Stimulated activated CD8-positive, alpha-beta memory T cell treated with anti-CD3 and anti-CD28 coated beads, Interleukin-7, amount 100 ng/mL, for 48 hours (primary cell): ENCODE measurements around the gene CHRNA4.
"Not testable (repeated sequence)": the region's sequence is repeated elsewhere in the genome, so short reads cannot be mapped to it uniquely, and the experiment has no call there.

Experiments used
- DNase-seq, 2 donors: peaks; one replicate each; pipeline ENCODE4 v3.0.0-alpha.2; 2020; ENCODE audit warnings: low read depth in 1 of 2; ENCODE audit errors: extremely low read depth in 1 of 2

CHRNA4 gene

DNA sequence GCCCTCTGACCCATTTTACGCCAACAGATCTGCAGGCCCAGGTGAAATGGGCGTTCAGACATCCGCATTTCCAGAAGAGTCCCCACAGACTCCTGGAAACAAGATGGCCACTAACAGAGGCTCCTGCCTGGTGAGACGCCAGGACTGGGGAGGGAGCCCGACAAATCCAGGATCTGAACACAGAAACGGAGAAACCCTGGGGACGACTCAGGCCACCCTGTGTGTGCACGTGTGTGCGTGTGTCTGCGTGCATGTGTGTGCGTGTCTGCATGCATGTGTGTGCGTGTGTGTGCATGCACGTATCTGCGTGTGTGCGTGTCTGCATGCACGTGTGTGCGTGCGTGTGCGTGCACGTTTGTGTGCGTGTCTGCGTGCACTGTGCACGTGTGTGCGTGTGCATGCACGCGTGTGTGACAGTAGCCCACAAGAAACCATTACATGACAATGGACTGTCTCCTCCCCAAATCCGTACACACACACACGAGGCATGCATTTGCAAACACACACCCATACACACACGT is 24.9 kb downstream of the CHRNA4 start:
- DNase-seq = no peak

GRCh38 chr20:63335711-63336110 is 25.4 kb downstream of the CHRNA4 start:
- no peak for DNase-seq

DNA sequence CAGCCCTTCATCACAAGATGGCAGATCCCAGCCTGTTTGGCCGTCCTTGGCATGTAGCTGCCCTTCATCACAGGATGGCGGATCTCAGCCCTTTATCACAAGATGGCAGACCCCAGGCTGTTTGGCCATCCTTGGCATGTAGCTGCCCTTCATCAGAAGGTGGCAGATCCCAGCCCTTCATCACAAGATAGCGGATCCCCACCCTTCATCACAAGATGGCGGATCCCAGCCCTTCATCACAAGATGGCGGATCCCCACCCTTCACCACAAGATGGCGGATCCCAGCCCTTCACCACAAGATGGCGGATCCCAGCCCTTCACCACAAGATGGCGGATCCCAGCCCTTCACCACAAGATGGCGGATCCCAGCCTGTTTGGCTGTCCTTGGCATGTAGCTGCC is 26.1 kb downstream of the CHRNA4 start:
- not testable (repeated sequence) for DNase-seq

GRCh38 chr20:63334356-63334755 is 26.8 kb downstream of the CHRNA4 start:
- no peak for DNase-seq

DNA sequence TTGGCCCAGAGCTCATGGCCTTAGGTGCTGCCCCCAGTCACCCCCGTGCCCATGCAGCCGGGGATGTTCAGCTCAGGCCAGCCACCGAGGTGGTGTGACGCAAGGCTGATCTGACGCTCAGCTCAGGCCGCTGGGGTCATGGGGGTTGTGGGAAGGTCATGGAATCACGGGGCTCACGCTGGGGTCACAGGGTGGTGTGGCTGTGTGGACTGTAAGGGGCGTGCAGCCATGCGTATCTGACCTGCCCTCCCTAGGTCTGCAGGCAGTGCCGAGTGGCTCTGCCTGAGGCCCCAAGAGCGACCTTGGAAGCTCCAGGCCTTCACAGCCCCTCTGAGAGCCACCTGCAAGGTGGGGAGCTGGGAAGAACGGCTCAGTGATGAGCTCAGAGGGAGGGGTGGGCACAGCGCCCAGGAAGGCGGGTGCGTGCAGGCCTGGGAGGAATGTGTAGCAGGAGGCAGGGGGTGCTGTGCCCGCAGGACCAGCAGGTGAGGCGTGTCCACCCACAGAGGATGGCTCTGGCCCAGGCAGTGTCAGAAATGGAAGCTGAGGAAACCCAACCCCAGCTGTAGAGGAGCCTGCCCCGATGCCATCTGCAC is 27.8 kb downstream of the CHRNA4 start:
- DNase-seq = no peak

GRCh38 chr20:63332488-63333240 is 28.5 kb downstream of the CHRNA4 start:
- DNase-seq = no peak

DNA sequence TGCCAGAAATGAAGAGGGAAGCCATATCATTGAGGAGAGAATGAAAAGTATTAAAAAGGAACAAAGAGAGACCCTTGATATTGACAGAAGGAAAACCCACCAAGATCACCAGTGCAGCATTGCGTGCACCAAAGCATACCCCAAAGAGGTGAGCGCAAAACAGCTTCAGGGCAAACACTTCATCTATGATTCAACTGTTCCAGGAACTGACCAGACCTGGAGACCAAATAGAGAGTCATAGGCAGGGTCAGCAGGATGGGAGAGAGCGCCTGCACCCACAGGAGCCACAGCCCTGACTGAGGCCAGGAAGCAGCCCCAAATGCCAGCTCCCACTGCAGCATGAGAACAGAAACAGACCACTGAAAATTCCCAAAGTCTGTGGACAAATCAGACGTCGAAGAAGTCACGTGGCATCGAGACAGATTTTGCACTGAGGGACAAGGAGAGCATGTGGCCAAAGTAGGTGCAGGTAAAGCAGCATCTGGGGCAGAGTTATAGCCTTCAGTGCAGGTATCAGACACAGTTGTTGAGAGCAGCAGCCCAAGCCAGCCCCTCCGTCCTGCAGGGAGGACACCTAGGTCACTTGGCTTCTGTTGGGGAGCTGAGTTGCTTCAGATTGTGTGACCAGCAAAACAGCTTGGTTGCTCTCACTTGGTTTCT is 29.3 kb downstream of the CHRNA4 start:
- no peak for DNase-seq

DNA sequence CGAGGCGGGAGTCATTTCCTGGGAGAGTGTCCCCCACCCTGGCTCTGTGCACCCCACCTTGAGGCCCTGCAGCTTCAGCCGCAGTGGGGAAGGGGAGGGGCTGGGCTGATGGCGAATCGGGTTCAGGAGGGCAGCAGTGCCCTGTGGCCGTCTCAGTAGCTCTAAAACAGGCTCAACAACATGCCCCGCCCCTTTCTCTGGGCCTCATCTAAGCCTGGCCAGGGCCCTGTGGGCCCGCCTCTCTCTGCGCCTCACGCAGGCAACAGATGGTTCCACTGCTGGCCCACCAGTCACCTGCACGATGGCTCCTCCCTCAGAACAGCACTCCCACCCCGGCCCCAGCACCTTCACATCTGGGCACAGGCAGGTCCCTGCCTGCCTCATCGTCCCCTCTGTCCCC is 30.2 kb downstream of the CHRNA4 start:
- no peak for DNase-seq

GRCh38 chr20:63330084-63330760 is 30.9 kb downstream of the CHRNA4 start:
- no peak for DNase-seq

DNA sequence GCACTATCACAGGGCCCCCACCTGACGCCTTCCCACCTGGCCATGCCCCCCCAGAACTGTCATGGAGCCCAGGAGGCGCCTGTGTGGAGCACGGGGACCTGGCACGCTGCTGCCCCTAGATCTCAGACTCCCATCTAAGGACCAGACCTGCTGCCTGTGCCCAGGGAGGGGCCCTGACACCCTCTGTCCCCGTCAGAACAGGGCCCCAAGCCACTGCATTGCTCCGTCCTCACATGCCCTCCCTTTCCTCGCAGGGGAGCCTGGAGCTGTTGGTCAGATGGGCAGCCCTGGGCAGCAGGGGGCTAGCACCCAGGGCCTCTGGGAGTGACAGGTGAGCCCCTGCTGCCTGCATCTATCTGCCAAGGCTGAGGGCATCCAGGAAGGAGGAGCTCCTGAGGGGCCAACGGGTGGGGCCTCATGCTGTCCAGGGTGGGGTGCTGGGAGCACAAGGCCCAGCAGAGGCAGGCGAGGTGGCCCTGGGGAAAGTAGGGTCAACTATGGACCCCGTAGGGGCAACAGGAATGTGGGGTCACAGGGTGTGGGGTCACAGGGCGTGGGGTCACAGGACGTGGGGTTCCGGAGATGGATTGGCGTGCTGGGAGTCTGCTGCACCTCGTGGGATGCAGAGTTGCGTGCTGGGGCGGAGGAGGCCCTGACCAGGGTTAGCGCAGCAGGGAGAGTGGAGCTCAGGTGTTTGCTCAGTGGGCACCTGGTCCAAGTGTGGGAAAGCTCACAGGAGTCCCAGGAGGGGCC is 31.6 kb downstream of the CHRNA4 start:
- no peak for DNase-seq

- DNase-seq = no peak
Measured at GRCh38 chr20:63328718-63329275, 32.4 kb downstream of the CHRNA4 start.

DNA sequence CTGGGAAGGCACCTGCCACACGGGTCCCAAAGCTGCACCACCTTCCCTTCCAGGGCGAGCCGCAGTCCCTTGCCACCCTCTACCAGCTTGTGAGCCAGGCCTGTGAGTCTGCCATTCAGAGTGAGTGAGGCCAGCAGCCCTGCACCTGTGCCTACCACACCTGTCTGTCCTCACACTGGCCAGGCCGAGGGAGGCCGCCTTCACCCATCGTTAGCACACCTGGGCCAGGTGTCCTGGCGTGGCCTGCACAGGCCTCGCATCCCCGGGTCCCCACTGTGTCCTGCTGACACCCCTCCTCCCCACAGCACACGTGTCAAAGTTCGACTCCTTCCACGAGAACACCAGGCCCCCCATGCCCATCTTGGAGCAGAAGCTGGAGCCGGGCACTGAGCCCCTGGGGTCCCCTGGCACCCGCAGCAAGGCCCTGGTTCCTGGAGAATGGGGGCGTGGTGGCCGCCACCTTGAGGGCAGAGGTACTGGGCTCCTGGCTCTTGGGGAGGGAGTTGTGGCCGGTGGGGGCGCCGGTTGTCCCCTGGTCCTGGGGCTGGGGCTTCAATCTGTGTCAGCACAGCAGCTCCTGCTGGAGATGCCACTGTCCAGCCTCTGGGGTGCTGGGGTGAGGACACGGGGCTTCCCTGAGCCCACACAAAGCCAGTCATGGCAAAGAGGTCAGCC is 33.0 kb downstream of the CHRNA4 start:
- DNase-seq = no peak

DNA sequence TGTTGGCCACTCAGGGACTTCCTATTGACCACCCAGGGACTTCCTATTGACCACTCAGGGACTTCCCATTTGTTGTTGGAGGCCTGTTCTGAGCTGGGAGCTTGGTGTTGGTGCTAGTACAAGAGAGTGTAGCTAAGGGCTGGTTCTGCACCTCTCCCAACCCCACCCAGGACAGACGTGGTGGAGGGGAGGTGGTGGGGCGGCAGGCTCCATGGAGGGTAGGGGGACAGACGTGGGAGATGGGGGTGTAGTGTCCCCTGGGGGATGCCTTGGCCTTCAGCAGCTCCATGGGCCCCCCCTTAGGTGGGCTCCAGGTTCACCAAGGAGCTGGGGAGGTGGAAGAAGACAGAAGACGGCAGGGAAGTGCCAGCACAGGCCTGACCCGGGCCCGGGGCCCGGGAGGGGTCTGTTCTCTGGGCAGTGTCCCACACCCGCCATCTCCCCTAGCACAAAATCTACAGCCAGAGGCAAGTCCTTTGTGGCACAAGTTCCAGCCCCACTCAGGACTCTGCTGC is 33.9 kb downstream of the CHRNA4 start:
- no peak for DNase-seq

DNA sequence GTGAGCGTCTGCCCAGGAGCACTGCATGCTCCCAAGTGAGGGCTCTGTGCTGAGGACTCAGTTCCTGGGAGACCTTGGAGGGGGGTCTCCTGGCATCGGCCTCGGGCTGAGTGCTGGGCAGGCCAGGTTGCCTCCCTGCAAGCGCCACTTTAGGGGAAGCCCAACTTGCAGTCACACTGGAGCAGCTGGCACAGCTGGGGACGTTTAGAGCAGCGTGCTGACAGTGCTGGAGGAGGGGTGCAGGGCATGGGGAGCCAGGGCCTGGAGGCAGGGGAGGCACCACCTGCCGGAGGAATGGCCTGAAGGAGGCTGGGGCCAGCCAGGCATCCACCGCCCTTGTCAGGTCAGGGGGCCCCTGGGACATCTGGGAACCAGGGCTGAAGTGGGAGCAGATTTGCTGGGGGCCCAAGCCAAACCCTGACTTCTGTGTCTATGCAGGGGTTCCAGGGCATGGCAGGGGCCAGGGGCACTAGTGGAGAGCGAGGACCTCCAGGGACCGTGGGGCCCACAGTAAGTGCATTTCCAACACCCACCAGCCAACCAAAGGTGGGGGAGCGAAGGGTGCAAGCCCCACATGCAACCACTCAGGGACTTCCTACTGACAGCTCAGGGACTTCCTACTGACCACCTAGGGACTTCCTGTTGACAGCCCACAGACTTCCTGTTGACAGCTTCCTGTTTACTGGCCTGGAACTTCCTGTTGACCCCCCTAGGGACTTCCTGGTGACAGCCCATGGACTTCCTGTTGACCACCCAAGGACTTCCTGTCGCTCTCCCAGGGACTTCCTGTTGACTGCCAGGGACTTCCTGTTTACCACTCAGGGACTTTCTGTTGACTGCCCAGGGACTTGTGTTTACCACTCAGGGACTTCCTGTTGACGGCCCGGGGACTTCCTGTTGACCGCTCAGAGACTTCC is 34.6 kb downstream of the CHRNA4 start:
- no peak for DNase-seq

DNA sequence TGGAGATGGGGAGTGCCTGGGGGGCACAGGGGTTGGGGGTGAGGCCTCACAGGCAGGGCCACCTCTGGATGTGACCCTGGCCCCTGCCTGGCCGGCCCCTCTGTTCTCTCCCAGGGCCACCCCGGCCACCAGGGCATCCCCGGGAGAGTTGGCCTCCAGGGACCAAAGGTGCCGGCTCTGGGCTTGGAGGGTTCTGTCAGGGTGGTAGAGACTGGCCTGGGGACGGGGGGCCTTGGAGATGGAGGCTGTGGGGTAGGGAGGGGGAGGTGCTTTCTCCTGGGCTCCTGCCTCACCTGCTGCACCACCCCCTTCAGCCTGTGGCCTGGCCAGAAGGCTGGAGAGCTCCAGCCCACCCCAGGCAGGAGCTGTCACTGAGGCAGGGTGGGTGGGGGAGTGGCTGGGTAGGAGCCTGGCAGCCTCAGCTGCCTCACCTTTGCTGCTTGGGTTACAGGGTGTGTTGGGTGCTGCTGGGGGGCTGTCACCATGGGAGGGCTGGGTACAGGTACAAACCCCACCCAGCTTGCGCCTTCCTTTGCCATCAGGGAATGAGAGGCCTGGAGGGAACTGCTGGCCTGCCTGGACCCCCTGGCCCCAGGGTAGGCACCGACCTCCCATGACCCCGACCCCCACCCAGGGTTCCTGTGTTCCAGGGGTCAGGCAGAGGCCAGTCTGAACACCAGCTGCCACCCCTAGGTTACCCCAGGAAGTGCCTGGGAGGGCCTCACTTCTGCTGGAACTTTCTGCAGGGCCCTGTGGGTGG is 35.4 kb downstream of the CHRNA4 start:
- no peak for DNase-seq

GRCh38 chr20:63325021-63325471 is 36.1 kb downstream of the CHRNA4 start:
- no peak for DNase-seq

DNA sequence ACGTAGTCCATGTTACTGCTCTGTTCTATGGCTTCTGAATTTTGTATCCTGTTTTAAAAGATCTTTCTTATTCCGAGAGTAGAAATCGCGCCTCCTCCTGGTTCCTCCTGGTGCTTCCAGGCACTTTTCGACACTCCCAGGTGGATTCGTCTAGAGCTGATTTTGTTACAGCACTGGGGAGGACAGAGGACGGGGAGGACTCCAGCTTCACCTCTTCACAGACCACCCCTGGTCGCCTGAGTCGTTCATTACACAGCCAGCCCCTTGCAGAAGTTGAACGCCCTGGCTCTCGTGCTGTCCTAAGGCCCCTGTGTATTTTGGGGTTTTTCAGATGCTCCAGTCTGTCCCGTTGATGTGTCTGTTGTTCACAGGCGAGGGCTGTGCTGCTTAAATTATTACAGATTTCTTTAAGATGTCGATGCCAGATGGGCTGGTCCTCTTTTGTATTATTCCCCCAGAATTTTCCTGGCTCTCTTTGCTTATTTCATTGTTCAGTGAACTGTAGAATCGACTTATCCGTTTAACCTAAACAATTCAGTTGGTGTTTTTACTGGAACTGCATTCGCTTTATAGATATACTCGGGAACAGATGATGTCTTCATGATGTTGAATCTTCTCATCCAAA is 37.7 kb downstream of the CHRNA4 start:
- DNase-seq = no peak
